ENCODE data around the gene CFAP299.

The CFAP299 gene

DNA sequence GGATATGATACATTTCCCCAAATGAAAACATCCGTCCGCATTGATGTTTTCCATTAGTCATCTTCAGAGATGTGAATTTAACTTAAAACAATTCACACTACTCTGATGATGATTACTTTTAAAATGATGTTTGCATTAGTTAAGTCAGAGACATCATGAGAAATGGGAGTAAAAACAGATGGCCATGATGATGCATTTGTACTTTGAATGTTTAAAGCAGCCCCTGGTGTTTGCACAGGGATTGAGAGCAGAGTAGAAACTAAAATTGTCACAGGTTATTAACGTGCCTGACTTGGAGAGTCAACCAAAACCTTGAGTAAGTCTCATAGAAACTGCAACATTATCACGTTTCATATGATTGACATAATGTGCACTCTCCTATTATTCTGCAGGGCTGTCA, 117.2 kb downstream of the CFAP299 start:
- DNase-seq, result no peak

GRCh38 chr4:80454040-80454439, 118.5 kb downstream of the CFAP299 start:
- DNase-seq, result no peak

GRCh38 chr4:80454556-80454955, 119.0 kb downstream of the CFAP299 start:
- no peak for DNase-seq

- DNase-seq, result peak in 4 of 6 experiments; percentile 0 to 25 (median 12)
Observed at GRCh38 chr4:80459918-80460473, 124.5 kb downstream of the CFAP299 start.

- no peak for DNase-seq
Observed at GRCh38 chr4:80461412-80461811, 125.9 kb downstream of the CFAP299 start.

GRCh38 chr4:80462621-80463091, 127.1 kb downstream of the CFAP299 start:
- DNase-seq, result peak in 2 of 6 experiments; percentile 28 to 31

GRCh38 chr4:80463509-80463908, 128.0 kb downstream of the CFAP299 start:
- no peak for DNase-seq

GRCh38 chr4:80465238-80465637, 129.7 kb downstream of the CFAP299 start:
- no peak for DNase-seq

DNA sequence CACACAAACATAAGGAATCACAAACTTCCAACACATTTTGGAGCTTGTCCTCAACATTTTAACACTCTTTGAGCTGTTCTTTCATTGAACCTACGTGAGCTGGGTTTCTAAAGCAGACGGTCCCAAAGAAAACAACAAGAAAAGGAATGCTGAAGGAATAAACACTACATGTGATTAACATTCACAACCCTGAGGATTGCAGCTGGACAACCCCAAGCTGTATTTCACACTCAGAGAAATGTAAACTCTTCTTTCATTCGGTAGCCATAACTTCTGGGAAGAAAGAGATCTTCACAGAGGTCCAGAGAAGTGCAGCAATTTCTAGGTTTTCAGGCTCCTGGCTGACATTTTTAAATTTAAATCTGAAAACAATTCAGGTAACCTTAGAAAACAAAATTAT, 130.2 kb downstream of the CFAP299 start:
- no peak for DNase-seq

- no peak for DNase-seq
Observed at GRCh38 chr4:80466618-80467017, 131.1 kb downstream of the CFAP299 start.

GRCh38 chr4:80471756-80472155, 136.2 kb downstream of the CFAP299 start:
- no peak for DNase-seq

GRCh38 chr4:80475236-80475635, 139.7 kb downstream of the CFAP299 start:
- DNase-seq, result no peak

- DNase-seq, result no peak
Observed at GRCh38 chr4:80475798-80476197, 140.3 kb downstream of the CFAP299 start.

DNA sequence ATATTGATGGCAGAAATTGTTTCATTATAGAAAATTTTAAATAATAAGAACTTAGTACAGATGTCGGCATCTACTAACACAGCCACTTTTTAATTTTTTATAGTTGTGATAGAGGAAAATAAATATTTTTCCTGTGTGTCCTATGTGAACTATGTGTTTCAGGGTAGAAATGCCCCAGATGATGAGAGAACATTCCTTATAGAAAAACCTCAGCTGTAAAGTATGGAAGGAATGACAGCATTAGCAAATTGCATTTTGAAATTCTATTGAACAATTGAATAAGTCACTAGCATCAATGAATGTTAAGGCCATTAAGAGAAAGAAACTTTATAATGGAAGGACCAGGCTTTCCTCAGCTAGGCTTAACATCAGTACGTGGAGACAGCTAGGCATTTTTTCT, 149.2 kb downstream of the CFAP299 start:
- no peak for DNase-seq

GRCh38 chr4:80486603-80487002, 151.1 kb downstream of the CFAP299 start:
- DNase-seq, result no peak

GRCh38 chr4:80489798-80490197, 154.3 kb downstream of the CFAP299 start:
- DNase-seq, result no peak

- peak; percentile 4 to 82 (median 58) for DNase-seq
Observed at GRCh38 chr4:80492761-80493160, 157.2 kb downstream of the CFAP299 start.

DNA sequence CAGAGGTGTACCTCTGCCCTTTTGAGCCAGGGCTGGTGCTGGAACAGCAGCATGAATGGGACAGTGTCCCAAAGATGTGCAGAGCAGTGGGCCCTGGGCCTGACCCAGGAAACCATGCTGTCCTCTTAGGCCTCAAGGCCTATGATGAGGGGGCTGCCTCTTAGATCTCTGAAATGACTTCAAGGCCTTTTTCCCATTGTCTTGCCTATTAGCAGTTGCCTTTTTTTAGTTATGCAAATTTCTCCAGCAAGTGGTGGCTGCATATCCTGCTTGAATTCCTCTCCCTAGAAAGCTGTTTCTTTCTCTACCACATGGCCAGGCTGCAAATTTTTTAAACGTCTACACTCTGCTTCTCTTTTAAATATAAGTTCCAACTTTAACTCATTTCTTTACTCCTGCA, 160.3 kb downstream of the CFAP299 start:
- DNase-seq, result no peak

- no peak for DNase-seq
Observed at GRCh38 chr4:80498725-80499124, 163.2 kb downstream of the CFAP299 start.

- peak in 3 of 6 experiments; percentile 69 to 77 (median 74) for DNase-seq
Observed at GRCh38 chr4:80500613-80501012, 165.1 kb downstream of the CFAP299 start.

DNA sequence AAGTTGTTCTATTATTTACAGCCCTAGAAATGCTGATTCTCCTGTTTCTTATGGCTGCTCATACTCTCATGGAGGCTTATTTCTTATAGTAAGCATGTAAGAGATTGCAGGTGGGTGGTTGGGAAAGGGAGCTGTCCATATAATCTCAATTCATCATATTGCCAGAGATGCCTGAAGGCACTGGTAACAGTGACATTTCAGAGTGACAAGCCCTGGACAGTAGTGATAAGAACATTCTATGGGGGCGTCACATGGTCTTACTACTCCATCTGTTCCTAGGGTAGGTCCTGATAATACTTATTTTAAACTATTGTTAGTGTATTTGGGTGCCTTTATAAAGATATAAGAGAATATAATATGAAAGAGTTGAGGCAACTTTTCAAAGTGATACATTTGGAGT, 171.5 kb downstream of the CFAP299 start:
- no peak for DNase-seq

GRCh38 chr4:80507507-80507906, 172.0 kb downstream of the CFAP299 start:
- DNase-seq, result no peak

DNA sequence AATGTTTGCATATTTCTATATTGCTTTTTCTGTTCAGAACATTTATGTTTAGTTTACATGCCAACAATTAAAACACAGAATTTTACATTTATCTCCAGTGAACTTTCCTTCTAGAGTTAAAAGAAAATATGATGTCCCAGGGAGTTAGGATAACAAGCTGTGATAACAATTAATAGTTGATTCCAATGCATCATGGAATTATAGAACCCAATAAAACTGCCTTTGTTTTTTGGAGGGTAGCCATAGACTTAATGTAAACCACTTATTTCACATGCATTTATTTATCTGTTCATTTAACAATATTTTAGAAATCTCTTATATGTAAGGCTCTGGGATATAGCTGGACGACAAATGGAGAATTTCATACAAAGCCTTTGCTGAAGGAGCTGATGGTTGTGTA, 180.0 kb downstream of the CFAP299 start:
- DNase-seq, result no peak

DNA sequence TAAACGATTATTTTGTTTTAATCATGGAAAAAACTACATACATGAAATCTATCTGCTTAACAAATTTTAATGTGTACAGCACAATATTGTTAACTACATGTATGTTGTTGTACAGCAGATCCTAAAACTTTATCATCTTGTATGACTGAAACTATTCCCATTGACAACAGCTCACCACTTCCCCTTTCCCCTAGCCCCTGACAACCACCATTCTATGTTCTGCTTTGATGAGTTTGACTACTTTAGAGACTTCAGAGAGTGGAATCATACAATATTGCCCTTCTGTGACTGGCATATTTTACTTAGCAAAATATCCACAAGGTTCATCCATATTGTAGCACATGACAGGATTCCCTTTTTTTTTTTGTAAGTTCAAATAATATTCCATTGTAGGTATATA, 185.9 kb downstream of the CFAP299 start:
- no peak for DNase-seq

- DNase-seq, result no peak
Observed at GRCh38 chr4:80526697-80527096, 191.2 kb downstream of the CFAP299 start.

Measured in stimulated activated naive CD4-positive, alpha-beta T cell (primary cell).